Skin of body (tissue), 2 donors: ENCODE data around the gene NUSAP1. TPM values are rescaled to one million over a fixed set of nuclear protein-coding genes. Genes with fewer than 3 reads are reported as not detected.
"Not testable (repeated sequence)": the region's sequence is repeated elsewhere in the genome, so short reads cannot be mapped to it uniquely, and the experiment has no call there.

Experiments used
- DNase-seq: peaks from one replicate; lab custom pipeline; 2025; lab: John Stamatoyannopoulos, UW
- total RNA-seq: library from RNA; depleted of rRNA; stranded (reverse); fragments of >200 nt; gene quantifications from one replicate; pipeline ENCODE4 v1.2.3, GENCODE V29; 2014

Gene NUSAP1
- total RNA-seq, 1 donor from 2014 or later = 45.3 TPM

DNA sequence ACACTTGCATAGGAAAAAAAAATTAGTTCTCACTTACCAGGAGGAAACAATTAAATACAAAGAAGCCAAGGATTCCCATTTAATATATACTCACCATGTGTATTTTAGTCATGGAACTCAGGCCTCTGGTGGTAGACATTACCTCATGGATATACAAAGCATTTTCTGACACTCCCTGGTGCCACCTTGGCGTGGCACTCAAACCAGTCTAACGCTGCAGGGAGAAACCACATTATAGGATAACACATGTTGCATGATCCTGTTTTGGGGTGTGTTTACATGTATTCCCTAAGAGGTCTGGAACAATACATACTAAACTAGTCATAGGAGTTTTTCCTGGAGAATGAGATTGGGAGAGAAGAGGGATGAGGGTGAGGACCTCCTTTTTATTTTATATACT is 78.3 kb downstream of the NUSAP1 start:
- no peak for DNase-seq

DNA sequence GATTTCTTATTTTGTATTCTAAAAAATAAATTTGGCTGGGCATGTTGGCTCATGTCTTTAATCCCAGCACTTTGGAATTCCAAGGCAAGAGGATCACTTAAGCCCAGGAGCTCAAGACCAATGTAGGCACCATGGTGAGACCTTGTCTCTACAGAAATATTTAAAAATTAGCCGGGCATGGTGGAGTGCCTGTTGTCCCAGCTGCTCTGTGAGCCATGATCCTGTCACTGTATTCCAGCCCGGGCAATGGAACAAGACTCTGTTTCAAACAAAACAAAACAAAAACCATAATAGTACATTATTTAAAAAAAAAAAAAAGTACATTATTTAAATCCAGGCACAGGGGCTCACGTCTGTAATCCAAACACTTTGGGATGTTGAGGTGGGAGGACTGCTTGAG is 78.8 kb downstream of the NUSAP1 start:
- DNase-seq = no peak

- no peak for DNase-seq
Observed at GRCh38 chr15:41416128-41416741, 83.6 kb downstream of the NUSAP1 start.

DNA sequence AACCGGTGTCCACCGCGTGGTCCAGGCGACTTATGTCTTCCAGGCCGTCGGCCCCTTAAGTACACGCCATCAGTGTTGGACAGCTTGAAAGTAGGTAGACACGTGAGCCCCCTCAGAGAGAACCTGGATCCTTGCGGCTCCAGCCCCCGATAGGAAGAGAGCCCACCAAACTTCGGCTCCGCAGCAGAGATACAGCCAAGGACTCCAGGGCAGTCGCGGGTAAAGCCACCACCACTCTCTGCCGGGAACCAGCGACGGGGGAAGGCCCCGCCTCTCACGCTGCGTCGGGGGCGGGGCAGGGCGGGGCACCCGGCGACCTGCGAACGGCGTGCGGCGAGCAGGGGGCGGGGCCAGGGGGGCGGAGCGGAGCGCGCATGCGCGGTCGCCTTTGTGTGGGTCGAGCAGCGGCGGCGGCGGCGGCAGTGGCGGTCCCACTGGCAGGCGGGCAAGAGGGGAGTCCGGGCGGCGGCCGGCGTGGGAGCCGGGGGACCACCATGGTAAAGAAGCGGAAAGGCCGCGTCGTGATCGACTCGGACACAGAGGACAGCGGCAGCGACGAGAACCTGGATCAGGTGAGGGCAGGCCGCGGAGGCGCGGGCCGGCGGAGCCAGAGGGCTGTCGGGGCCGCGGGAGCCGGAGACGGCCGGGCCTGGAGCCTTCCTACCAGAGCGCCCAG is 84.2 kb downstream of the NUSAP1 start, which contains the start of gene RTF1:
Gene RTF1 (plus strand): TSS at position 354 of the 676 bp plus-strand sequence. CDS start 21 bp downstream, at position 375.
- DNase-seq = peak; percentile 84

DNA sequence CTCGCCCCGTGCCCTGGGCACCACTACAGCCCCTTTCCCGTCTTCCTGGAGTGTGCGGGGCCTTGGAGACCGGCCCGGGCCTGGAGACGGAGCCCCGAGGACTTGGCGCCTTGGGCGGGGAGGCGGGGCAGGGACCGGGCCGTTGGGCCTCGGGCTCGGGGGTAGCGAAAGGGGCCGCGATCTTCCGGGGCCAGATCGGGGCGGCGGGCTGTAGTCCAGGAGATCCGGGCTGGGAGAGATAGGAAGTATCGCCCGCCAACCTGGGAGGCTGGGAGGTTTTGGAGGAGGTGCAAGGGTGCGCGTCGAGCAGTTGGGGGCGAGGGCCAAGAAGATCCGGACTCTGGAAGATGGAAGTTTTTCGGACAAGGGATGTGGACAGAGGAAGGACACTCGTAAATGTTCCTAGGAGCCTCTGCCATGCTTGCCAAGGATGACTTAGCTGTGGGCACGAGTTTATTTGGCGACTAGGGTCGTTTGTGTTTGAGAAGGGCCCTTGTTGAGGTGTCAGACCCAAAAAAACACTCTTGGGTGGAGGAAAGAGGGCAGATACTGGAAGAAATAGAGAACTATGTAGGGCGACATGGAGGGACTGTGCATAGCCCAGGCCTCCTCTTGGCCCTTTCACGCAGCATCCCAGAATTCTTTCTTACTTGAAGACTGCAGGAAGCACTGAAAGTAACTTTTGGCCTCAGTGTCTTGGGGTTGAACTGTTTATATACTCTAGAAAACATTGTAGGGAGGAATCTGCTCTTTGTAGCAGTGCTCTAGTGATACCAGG is 84.9 kb downstream of the NUSAP1 start:
- no peak for DNase-seq

GRCh38 chr15:41423979-41424659 is 91.4 kb downstream of the NUSAP1 start:
- no peak for DNase-seq

- DNase-seq = no peak
Observed at GRCh38 chr15:41424809-41425208, 92.1 kb downstream of the NUSAP1 start.

- not testable (repeated sequence) for DNase-seq
Observed at GRCh38 chr15:41425907-41426306, 93.2 kb downstream of the NUSAP1 start.

GRCh38 chr15:41429003-41429890 is 96.6 kb downstream of the NUSAP1 start:
- DNase-seq = no peak

Other genes with a start within 250 kb of the NUSAP1 start
- 25.1 TPM for gene INO80, start 216.6 kb upstream of the NUSAP1 start, total RNA-seq
- not detected for gene EXD1, start 102.1 kb upstream of the NUSAP1 start, total RNA-seq
- 49.4 TPM for gene CHP1, start 101.6 kb upstream of the NUSAP1 start, total RNA-seq
- 3.2 TPM for gene OIP5, start 290 bp upstream of the NUSAP1 start, total RNA-seq
- 19.3 TPM for gene NDUFAF1, start 69.6 kb downstream of the NUSAP1 start, total RNA-seq
- 21.5 TPM for gene RTF1, start 84.2 kb downstream of the NUSAP1 start, total RNA-seq
- gene ITPKA, start 161.0 kb downstream of the NUSAP1 start, total RNA-seq = 0.39 TPM
- gene LTK, start 180.9 kb downstream of the NUSAP1 start, total RNA-seq = 0.69 TPM
- 12.9 TPM for gene RPAP1, start 211.4 kb downstream of the NUSAP1 start, total RNA-seq
- 17.4 TPM for gene TYRO3, start 226.3 kb downstream of the NUSAP1 start, total RNA-seq